K562 (cell line): ENCODE results near the gene ELOVL5. TPM values are rescaled to one million over a fixed set of nuclear protein-coding genes. Genes with fewer than 3 reads are reported as not detected.

Experiments used
- DIDO1 ChIP-seq: fragments of 450-650 bp; IDR thresholded peaks from 2 replicates; pipeline ENCODE4 v1.6.1; 2016; ENCODE audit warnings: low read depth, missing biosample characterization, missing genetic modification characterization
- FOXP1 ChIP-seq: sonication (generic); formaldehyde crosslinking; IDR thresholded peaks from 2 replicates; pipeline ENCODE4 v1.8.0; 2022; ENCODE audit warnings: mild to moderate bottlenecking, missing genetic modification reagents
- HCFC1 ChIP-seq: IDR thresholded peaks from 2 replicates; pipeline ENCODE4 v1.6.1; 2012; ENCODE audit warnings: low read depth, low read length, improper control_type of control experiment
- KLF16 ChIP-seq: IDR thresholded peaks from 2 replicates; pipeline ENCODE4 v1.6.1; 2016; ENCODE audit warnings: antibody characterized with exemption
- L3MBTL2 ChIP-seq: fragments of 450-650 bp; IDR thresholded peaks from 2 replicates; pipeline ENCODE4 v1.6.1; 2016; ENCODE audit warnings: mild to moderate bottlenecking, moderate library complexity
- POLR2H ChIP-seq: IDR thresholded peaks from 2 replicates; pipeline ENCODE4 v1.6.1; 2016; ENCODE audit warnings: missing genetic modification characterization, low read depth, mild to moderate bottlenecking, control low read depth, missing compliant biosample characterization, moderate library complexity
- ZNF23 ChIP-seq: fragments of 250-450 bp; sonication (Bioruptor Pico); IDR thresholded peaks from 2 replicates; pipeline ENCODE4 v1.4.0; 2020; ENCODE audit warnings: mild to moderate bottlenecking
- polyA plus RNA-seq, 8 experiments: library from polyadenylated mRNA; depleted of rRNA in 4 of 8; stranded (reverse) in 5 of 8; unstranded in 3 of 8; fragments of >200 nt; fragmentation: Nextera tagmentation in 2 of 8; fragmentation: Illumina TruSeq in 1 of 8; extraction: Ambion mirVana in 2 of 8; extraction: Trizol in 1 of 8; gene quantifications; 2 replicates each; pipeline versions ENCODE4 v1.2.1 to v1.2.3, GENCODE V29; 2011 to 2014; ENCODE audit warnings: inconsistent platforms in 1 of 8, missing spikeins in 1 of 8
- total RNA-seq, 7 experiments: library from RNA; depleted of rRNA in 6 of 7; stranded (reverse); fragments of >200 nt in 6 of 7; fragmentation: Illumina TruSeq in 2 of 7; extraction: Trizol in 2 of 7; gene quantifications; 2 replicates each; pipeline versions ENCODE4 v1.2.1 to v1.2.3, GENCODE V29; 2011 to 2021; ENCODE audit warnings: low replicate concordance in 1 of 7
- TF ChIP-seq, protein P1 (sequence below), 2 experiments: fragments of 450-650 bp in 1 of 2; sonication (generic) in 1 of 2; formaldehyde crosslinking; conservative IDR thresholded peaks; 2 replicates each; pipeline versions ENCODE4 v1.4.0 to v1.8.1; 2020 to 2022; ENCODE audit warnings: mild to moderate bottlenecking in 1 of 2, missing genetic modification reagents in 1 of 2
- TF ChIP-seq, protein P2 (sequence below), 2 experiments: fragments of 450-650 bp; formaldehyde crosslinking in 1 of 2; IDR thresholded peaks; 2 replicates each; pipeline versions ENCODE4 v1.4.0 to v1.6.1; 2014 to 2020; ENCODE audit warnings: mild to moderate bottlenecking in 2 of 2, borderline replicate concordance in 1 of 2, low read depth in 1 of 2
- TF ChIP-seq, protein P3 (sequence below): fragments of 250-450 bp; sonication (Bioruptor Pico); IDR thresholded peaks from 2 replicates; pipeline ENCODE4 v1.4.0; 2020; ENCODE audit warnings: mild to moderate bottlenecking
- TF ChIP-seq, protein P4 (sequence below): fragments of 250-450 bp; sonication (Bioruptor Pico); IDR thresholded peaks from 2 replicates; pipeline ENCODE4 v1.9.0; 2021; ENCODE audit warnings: mild to moderate bottlenecking, inconsistent platforms

The ELOVL5 gene
- total and polyA plus RNA-seq, 9 of the 15 experiments (the other 6 are each of a cell fraction or from before 2014, with no cell fraction given): 70.6 to 245 (median 132) TPM

DNA sequence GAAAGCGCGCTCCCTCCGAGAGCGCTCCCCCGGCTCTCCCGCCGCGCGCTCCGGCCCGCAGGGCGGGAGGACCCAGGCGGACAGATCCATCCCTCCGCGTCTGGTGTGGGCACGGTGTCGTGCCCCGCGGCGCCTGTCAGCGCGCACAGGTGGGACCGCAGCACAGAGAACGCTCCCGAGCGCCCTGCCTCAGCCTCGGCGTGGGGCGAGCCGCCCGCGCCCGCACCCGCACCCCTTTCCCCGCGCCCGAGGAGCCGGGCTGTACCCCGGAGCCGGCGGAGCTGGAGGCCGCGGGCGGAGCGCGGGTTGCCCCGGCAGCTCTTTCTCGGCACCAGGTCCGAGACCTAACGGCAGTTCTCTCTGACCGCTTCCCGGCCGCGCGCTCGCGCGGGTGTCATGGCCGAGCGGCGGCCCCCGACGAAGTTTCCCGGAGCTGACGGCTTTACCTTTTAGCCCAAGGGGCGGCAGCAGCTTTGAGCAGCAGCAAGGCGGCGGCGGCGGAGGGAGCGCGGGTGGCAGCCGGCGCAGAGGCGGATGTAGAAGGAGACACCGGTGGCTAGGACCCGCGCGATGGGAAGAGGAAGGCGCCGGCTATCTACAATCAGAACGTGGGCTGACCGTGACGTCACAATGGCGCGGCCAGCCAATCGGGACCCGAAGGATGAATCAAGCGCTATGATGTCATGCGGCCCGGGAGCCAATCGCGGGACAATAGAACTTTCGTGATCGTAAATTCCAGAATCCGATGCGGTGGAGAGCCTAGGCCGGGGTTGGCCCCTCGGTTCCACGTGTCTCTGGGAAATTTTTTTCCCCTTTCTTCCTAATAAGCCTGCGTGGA, at the start of gene ELOVL5 (continued):
- TF ChIP-seq, protein P1, sequence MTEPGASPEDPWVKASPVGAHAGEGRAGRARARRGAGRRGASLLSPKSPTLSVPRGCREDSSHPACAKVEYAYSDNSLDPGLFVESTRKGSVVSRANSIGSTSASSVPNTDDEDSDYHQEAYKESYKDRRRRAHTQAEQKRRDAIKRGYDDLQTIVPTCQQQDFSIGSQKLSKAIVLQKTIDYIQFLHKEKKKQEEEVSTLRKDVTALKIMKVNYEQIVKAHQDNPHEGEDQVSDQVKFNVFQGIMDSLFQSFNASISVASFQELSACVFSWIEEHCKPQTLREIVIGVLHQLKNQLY (CRISPR knock-in tag; conservative IDR thresholded peaks at IDR 0.05): no peak
- TF ChIP-seq, protein P2, sequence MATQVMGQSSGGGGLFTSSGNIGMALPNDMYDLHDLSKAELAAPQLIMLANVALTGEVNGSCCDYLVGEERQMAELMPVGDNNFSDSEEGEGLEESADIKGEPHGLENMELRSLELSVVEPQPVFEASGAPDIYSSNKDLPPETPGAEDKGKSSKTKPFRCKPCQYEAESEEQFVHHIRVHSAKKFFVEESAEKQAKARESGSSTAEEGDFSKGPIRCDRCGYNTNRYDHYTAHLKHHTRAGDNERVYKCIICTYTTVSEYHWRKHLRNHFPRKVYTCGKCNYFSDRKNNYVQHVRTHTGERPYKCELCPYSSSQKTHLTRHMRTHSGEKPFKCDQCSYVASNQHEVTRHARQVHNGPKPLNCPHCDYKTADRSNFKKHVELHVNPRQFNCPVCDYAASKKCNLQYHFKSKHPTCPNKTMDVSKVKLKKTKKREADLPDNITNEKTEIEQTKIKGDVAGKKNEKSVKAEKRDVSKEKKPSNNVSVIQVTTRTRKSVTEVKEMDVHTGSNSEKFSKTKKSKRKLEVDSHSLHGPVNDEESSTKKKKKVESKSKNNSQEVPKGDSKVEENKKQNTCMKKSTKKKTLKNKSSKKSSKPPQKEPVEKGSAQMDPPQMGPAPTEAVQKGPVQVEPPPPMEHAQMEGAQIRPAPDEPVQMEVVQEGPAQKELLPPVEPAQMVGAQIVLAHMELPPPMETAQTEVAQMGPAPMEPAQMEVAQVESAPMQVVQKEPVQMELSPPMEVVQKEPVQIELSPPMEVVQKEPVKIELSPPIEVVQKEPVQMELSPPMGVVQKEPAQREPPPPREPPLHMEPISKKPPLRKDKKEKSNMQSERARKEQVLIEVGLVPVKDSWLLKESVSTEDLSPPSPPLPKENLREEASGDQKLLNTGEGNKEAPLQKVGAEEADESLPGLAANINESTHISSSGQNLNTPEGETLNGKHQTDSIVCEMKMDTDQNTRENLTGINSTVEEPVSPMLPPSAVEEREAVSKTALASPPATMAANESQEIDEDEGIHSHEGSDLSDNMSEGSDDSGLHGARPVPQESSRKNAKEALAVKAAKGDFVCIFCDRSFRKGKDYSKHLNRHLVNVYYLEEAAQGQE (IDR thresholded peaks at IDR 0.05; ENCODE audit: borderline replicate concordance): no peak
- TF ChIP-seq, protein P2 (CRISPR knock-in tag; IDR thresholded peaks at IDR 0.05; ENCODE audit: low read depth): no peak
- TF ChIP-seq HCFC1: peak; percentile 55
- no peak for TF ChIP-seq DIDO1 (tag)
- no peak for TF ChIP-seq KLF16
- TF ChIP-seq, protein P3, sequence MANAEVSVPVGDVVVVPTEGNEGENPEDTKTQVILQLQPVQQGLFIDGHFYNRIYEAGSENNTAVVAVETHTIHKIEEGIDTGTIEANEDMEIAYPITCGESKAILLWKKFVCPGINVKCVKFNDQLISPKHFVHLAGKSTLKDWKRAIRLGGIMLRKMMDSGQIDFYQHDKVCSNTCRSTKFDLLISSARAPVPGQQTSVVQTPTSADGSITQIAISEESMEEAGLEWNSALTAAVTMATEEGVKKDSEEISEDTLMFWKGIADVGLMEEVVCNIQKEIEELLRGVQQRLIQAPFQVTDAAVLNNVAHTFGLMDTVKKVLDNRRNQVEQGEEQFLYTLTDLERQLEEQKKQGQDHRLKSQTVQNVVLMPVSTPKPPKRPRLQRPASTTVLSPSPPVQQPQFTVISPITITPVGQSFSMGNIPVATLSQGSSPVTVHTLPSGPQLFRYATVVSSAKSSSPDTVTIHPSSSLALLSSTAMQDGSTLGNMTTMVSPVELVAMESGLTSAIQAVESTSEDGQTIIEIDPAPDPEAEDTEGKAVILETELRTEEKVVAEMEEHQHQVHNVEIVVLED (CRISPR knock-in tag): 0 out of 2 replicates have a peak, but pooled peaks have one; percentile 20
- 0 out of 2 replicates have a peak, but pooled peaks have one; percentile 59 for TF ChIP-seq FOXP1 (CRISPR knock-in tag)
- TF ChIP-seq, protein P4, sequence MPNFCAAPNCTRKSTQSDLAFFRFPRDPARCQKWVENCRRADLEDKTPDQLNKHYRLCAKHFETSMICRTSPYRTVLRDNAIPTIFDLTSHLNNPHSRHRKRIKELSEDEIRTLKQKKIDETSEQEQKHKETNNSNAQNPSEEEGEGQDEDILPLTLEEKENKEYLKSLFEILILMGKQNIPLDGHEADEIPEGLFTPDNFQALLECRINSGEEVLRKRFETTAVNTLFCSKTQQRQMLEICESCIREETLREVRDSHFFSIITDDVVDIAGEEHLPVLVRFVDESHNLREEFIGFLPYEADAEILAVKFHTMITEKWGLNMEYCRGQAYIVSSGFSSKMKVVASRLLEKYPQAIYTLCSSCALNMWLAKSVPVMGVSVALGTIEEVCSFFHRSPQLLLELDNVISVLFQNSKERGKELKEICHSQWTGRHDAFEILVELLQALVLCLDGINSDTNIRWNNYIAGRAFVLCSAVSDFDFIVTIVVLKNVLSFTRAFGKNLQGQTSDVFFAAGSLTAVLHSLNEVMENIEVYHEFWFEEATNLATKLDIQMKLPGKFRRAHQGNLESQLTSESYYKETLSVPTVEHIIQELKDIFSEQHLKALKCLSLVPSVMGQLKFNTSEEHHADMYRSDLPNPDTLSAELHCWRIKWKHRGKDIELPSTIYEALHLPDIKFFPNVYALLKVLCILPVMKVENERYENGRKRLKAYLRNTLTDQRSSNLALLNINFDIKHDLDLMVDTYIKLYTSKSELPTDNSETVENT (CRISPR knock-in tag): peak; percentile 8; the same call in 1 of the 2 replicates
- peak; percentile 68 for TF ChIP-seq POLR2H (tag)
- TF ChIP-seq ZNF23 (CRISPR knock-in tag): no peak
- TF ChIP-seq L3MBTL2: peak; percentile 79
